DND-41 (cell line): ENCODE measurements around the gene JARID2.

ENCODE experiments used
- CTCF ChIP-seq: IDR thresholded peaks from 2 replicates; pipeline ENCODE4 v1.5.1; 2012; ENCODE audit warnings: borderline replicate concordance, low read length, moderate library complexity, mild to moderate bottlenecking; ENCODE audit not compliant: poor library complexity, severe bottlenecking; ENCODE audit errors: extremely low read depth
- EZH2 ChIP-seq: IDR thresholded peaks from 3 replicates; pipeline ENCODE4 v1.6.1; 2012; ENCODE audit warnings: borderline replicate concordance, low read depth, mild to moderate bottlenecking, moderate library complexity, low read length, inconsistent platforms; ENCODE audit not compliant: severe bottlenecking

- TF ChIP-seq CTCF: no peak
- TF ChIP-seq EZH2: no peak
These were observed 258.9 kb downstream of the JARID2 start for GRCh38 chr6:15504581-15505350.
